NT2/D1 (cell line): ENCODE measurements around the gene KRCC1.

Experiments used
- SUZ12 ChIP-seq: IDR thresholded peaks from 2 replicates; pipeline ENCODE4 v1.6.1; 2011; ENCODE audit not compliant: insufficient read length, insufficient read depth; ENCODE audit errors: extremely low read depth
- YY1 ChIP-seq: IDR thresholded peaks from 2 replicates; pipeline ENCODE4 v1.6.1; 2011; ENCODE audit not compliant: insufficient read length, insufficient read depth
- ZNF274 ChIP-seq: IDR thresholded peaks from 2 replicates; pipeline ENCODE4 v1.6.1; 2011; ENCODE audit warnings: mild to moderate bottlenecking, low read depth, low read length

GRCh38 chr2:88057437-88057844, 1.9 kb upstream of the KRCC1 start:
- TF ChIP-seq SUZ12: no peak
- no peak for TF ChIP-seq ZNF274
- no peak for TF ChIP-seq YY1
